GM19099 (cell line): ENCODE data around the gene RBM47.

Experiments
- POLR2A ChIP-seq: IDR thresholded peaks from 3 replicates; pipeline ENCODE4 v1.6.1; 2011; ENCODE audit warnings: low read depth; ENCODE audit not compliant: insufficient read length; ENCODE audit errors: extremely low read depth

RBM47 gene

DNA sequence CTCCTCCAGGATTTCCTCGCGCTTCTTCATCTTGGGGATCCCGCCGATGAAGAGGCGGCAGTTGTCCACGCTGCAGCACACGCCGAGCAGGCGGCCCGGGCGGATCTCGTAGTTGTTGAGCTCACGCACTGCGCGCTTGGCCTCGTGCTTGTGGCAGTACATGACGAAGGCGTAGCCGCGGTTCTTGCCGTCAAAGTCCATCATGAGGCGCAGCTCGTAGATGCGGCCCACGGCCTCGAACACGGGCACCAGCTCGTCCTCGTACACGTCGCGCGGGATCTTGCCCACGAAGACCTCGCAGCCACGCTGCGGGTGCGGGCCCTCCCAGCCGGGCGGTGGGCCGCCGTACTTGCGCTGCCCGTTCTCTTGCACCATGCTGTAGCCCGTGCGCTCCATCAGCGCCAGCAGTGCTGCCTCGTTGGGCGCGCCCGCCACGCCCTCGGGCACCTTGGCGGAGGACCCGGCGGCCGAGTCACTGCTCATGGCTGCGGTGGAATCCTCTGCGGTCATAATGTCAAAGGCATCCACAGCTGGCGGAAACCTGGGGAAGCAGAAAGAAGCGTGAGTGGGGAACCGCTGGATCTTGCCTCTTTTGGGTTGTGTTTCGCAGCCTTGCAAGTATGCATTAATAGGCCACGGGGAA lies 191.2 kb downstream of the RBM47 start:
- no peak for TF ChIP-seq POLR2A

DNA sequence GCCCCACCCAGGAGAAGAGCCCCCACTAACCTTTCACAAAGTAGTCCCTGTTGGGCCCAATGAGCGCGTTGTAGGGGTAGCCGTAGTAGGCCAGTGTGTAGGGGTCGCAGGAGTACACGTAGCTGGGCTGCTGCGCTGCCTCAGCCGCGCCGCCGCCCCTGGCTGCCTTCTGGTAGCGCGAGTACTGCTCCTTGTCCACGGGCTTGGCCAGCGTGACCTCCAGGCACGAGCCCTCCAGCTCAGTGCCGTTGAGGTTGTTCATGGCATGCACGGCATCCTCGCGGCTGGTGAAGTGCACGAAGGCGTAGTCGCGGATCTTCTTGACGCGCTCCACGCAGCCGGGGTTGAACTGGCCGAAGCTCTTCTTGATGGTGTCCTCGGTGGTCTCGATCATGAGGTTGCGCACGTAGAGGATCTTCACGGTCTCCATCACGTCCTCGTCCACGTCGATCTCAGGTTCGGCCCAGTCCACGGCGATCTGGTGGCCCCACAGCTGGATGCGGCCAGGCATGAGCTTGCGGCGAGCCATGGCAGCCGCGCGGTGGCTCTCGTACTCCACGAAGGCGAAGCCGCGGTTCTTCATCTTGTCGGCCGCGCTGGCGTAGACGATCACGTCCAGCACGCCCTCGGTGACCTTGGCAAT lies 191.8 kb downstream of the RBM47 start:
- no peak for TF ChIP-seq POLR2A

DNA sequence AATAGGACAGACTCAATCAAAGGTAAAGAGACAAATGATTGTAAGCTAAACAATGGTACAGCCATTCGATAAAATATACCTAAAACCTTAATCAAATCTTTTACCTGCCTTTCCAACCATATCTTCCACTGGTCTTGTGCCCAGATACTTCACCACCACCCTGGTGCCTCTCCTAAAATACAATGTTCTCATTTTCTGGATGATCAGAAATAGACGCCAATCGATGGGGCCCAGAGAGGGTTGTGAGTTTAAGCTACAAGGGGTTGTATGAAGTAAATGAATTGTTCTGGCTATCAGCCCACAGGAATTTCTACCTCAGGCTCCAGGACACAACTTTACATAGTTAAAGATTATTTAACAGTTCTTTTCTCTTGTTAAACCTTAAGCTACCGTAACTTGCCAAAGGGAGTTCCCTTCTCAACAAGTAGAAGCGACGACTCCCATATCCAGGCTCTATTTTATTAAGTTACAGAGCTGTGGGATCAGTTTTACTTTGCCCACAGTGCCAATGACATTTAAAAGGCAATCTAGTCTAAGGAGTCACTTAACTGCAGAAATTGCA lies 195.5 kb downstream of the RBM47 start:
- no peak for TF ChIP-seq POLR2A

DNA sequence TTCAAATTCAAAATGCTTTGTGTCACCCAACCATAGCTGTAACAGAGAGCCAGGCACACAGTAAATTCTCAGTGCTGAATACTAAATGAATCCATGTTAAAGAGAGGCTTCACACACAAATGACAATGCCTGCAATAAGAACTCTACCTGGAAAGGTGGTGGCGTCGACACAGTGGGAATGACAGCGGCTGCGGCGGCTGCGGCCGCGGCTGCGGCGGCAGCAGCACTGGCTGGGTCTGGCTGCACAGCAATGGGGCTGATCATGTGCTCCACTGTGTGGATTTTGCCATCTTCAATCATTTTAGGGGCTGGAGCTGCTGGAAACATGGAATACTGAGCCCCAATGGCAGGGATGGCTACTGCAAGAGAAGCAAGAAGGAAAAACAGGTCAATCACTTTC lies 197.2 kb downstream of the RBM47 start:
- no peak for TF ChIP-seq POLR2A

DNA sequence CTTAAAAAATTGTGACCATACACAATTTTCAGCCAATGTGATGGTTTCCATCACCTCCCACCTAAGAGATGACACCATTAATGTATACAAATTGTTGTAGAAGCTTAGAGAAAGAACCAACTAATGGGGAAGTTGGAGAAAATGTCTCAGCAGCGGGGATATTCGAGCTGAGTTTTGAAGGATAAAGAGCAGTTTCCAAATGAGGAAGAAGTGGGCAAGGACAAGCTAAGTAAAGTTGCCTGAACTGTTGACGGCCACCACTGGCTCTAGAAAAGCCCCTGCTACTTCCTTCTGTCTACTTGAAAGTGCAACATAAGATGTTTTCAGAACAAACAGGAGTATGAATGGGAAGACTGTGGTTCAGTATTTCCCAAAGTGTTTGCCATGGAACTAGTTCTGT lies 202.5 kb downstream of the RBM47 start:
- TF ChIP-seq POLR2A, result no peak

DNA sequence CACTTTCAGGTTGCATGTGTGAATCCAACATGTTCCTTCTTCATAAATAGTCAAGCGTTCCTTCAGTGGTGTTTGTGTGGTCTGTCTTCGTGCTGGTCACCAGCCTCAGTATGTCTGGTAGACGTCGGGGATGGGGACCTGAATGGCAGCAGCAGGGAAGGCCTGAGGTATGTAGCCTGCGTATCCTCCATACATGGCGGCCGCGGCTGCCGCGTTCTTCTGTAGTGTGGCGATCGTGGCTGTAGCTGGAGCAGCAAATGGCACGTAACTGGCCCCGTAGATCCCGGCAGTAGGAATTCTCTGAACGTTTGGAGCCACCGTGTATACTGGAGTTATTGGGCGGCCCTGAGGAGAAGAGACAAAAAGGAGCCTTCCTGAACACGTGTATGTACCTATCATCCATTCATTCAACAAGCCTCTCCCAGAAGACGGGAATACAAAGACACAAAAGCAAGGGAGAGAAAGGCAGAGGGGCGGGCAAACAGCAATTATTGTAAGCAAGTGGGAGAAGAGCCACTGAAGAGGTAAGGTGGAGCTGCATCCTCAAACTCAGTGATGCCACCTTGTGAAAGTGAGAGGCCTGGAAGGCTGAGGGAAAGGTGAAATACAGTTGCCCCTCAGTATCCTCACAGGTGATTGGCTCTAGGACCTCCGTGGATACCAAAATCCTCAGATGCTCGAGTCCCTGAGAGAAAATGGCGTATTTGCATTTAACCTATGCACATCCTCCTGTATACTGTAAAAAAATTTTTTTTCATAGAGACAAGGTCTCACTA lies 203.7 kb downstream of the RBM47 start:
- TF ChIP-seq POLR2A, result no peak

DNA sequence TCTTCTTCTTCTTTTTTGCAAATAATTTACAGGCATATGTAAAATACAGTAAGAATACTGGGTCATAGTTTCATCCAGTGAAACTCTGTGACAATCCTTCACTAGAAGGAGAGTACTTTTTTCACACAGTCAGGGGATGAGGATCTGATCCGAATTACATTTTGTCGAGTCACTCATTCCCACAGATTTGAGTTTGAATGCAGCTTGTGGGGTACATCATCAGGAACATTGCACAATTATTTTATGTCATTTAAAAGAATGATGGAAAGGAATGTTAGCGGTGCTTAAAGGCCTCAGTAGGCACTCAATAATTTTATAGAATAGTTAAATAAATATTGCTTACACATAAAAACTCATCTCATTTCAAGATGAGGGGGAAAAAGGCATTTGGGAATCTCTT lies 205.9 kb downstream of the RBM47 start:
- TF ChIP-seq POLR2A, result no peak

DNA sequence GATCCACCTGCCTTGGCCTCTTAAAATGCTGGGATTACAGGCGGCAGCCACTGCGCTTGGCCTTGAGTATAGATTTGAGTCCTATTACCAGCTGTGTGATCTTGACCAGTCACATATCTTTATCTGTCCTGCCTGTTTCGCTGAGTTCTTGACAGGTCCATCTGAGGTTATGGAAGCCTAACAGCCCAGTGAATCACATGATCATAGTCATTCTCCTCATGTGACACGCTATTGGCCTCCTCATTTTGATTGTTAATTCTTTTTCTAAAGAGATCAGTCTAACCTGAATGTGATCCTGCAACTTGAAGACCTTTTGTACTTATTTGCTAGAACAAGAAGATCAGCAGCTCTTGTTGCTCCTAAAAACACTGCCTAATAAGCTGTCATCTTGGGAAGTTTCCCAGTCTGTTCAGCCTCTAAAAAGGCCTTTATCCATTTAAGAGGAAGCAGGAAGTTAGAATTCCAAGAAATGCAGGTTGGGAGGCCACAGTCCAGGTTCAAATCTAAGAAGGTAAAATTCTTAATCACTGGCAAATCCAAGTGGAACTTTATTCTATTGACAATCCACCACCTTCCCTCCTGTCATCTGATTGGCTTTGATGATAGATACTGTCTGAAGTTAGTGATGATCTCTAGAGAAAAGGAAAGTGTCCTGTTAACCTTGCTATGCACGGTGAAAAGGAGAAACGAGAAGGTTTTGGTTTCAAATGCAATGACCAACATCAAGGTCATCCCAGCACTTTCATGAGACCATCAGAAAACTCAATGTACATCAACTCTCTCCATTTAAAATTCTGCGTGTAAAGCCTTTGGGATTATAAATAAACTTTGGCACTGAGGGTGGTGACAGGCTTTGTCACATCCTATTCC lies 207.6 kb downstream of the RBM47 start:
- TF ChIP-seq POLR2A, result no peak

DNA sequence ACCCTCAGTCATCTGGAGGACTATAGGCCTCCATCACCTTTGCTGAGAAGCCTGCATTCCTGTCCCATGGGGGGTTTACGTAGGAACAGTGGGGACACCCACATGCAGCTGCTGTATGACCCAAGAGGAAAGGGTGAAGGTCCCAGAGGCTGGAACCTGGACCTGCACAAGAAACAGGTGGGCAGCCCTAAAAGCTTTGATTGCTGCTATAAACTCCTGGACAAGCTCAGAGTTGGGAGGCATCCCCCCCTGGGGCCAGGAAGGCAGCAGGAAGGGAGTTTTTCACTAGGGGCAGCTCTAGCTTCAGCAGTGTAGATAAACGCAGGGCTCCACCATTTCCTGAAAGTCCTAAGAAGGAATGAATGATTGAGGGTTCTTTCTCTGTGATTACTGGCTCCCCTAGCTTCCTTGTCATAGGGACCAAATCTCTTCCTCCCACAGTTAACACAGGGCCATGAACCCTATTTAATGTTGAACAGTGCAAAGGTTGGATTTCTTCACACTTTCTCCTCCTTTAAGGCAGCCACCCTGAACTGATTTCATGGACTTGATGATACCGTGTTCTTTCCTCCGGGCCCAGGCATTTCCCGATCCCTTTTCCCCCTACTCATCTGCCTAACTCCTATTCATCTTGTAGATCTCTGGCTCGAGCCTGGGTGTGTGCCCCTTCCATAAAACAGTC lies 210.3 kb downstream of the RBM47 start:
- TF ChIP-seq POLR2A, result no peak

DNA sequence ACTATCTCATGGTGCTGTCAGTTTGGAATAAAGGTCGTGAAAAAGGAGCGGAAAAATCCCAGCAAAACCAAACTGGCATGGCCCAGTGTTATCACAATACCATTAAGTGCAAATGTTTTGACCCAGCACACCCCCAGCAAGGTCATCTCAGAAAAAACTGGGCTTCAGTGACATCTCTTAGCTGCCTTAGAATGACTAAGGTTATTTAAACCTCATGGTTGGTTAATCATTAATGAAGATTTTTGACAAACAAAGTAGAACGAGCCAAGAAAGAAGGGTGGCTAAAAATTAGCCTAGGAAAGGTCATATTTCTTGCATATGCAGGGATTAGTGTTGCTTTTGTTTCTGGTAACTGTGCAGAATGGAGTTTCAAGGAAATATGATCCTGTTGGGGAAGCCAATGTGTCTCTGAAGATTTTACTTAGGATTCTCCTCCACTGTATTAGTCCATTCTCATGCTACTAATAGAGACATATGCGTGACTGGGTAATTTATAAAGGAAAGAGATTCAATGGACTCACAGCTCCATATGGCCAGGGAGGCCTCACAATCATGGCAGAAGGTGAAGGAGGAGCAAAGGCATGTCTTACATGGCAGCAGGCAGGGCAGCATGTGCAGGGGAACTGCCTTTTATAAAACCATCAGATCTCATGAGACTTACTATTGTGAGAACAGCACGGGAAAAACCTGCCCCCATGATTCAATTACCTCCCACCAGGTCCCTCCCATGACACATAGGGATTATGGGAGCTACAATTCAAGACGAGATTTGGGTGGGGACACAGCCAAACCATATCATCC lies 211.0 kb downstream of the RBM47 start:
- no peak for TF ChIP-seq POLR2A

DNA sequence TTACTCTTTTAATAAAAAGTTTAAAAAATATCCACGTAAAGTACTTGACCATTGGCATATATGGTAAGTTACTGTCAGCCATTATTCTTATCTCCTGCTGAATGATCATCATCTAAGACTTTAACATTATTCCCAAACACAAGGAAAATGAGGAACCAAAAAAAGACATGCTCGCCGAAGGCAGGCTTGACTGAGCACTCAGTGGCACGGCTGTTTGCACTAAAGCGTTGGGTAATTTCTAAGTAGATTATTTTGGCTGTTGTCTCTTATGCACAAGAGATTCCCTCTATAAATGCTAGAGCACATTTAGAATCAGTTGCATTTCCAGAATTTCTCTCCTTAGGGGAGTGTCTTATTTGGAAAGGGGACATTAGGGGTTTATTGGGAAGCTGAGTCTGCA lies 211.7 kb downstream of the RBM47 start:
- TF ChIP-seq POLR2A, result no peak

DNA sequence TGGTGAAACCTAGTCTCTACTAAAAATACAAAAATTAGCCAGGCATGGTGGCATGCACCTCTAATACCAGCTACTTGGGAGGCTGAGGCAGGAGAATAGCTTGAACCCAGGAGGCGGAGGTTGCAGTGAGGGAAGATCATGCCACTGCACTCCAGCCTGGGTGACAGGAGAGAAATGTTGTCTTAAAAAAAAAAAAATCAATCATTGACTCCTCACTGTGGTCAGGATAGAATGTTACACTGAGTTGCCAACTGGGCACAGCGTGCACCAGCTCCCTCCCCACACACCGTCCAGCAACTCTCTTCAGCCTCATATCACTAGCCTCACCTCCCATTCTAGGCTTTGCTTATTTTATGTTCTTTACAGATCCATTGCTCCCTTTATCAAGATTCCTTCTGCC lies 215.0 kb downstream of the RBM47 start:
- TF ChIP-seq POLR2A, result no peak
